Measurements from ENCODE around the gene CNBD2.

- no peak for TF ChIP-seq CTCF (conservative IDR thresholded peaks at IDR 0.05 in 1 of 2, IDR thresholded peaks at IDR 0.05 in 1 of 2; ENCODE audit: extremely low read depth in 1 of 2, insufficient read depth in 1 of 2, low read depth in 1 of 2, low read length in 2 of 2)
- no peak for TF ChIP-seq EZH2 (IDR thresholded peaks at IDR 0.05; ENCODE audit: borderline replicate concordance, low read length)
These were observed 59.9 kb downstream of the CNBD2 start for GRCh38 chr20:36028106-36028808.
